HepG2 (cell line): ENCODE measurements around the gene DNAJB2. TPM values are rescaled to one million over a fixed set of nuclear protein-coding genes. Genes with fewer than 3 reads are reported as not detected.
"Not testable (repeated sequence)": the region's sequence is repeated elsewhere in the genome, so short reads cannot be mapped to it uniquely, and the experiment has no call there.

Source experiments
- ATAC-seq: fragments of 200-7000 bp; cut with Tn5 transposase; 3 replicates; pipeline ENCODE4 v1.9.1; 2020; ENCODE audit warnings: mild to moderate bottlenecking, moderate library complexity
- BruUV-seq: library from RNA; stranded (reverse); fragments of 400-500 nt; replicated peaks from 2 replicates; lab custom pipeline; 2021; lab: Mats Ljungman, UMichigan
- CTCF ChIA-PET: fragments of 300-600 bp; formaldehyde crosslinking; extraction: SDS; loops from one replicate; lab custom pipeline; 2021; ENCODE audit warnings: low total read pairs, inconsistent platforms, low intra/inter-chr PET ratio; lab: Yijun Ruan, JAX
- POLR2A ChIA-PET: fragments of 350-600 bp; sonication (Branson Sonifier 250); formaldehyde crosslinking; loops from one replicate; lab custom pipeline; 2020; ENCODE audit warnings: antibody characterized with exemption, inconsistent platforms; lab: Yijun Ruan, JAX
- DNase-seq: peaks from one replicate; pipeline ENCODE4 v3.0.0-alpha.2; 2015; ENCODE audit warnings: low spot score
- FAIRE-seq: peaks from 3 replicates; lab custom pipeline; 2011; peaks lifted over from hg19 to GRCh38; lab: Jason Lieb, UNC
- H2AFZ ChIP-seq: one replicate; pipeline ENCODE4 v1.6.1; 2011; ENCODE audit warnings: low read length, inconsistent platforms
- H3K27ac ChIP-seq: fragments of 300-600 bp; 3 replicates; pipeline ENCODE4 v1.8.0; 2011; ENCODE audit warnings: mixed run types, mild to moderate bottlenecking, mixed read lengths, low read length, inconsistent platforms; ENCODE audit not compliant: insufficient read depth; ENCODE audit errors: extremely low read length
- H3K27me3 ChIP-seq, 2 experiments: fragments of 200-600 bp in 1 of 2; 2 replicates in 1 of 2; 3 replicates in 1 of 2; pipeline versions ENCODE4 v1.6.0 to v1.8.0; 2011; ENCODE audit warnings: low read length in 2 of 2, mild to moderate bottlenecking in 2 of 2, moderate library complexity in 2 of 2, inconsistent platforms in 1 of 2; ENCODE audit not compliant: insufficient read depth in 2 of 2, control insufficient read depth in 1 of 2
- H3K36me3 ChIP-seq, 2 experiments: fragments of 200-600 bp in 1 of 2; replicated peaks in 1 of 2; 2 replicates in 1 of 2; 3 replicates in 1 of 2; pipeline versions ENCODE4 v1.5.1 to v1.8.0; 2011; ENCODE audit warnings: low read length in 2 of 2, inconsistent platforms in 1 of 2; ENCODE audit not compliant: insufficient read depth in 2 of 2, control insufficient read depth in 1 of 2
- H3K4me1 ChIP-seq: 2 replicates; pipeline ENCODE4 v1.5.1; 2012; ENCODE audit warnings: low read length, inconsistent platforms; ENCODE audit not compliant: insufficient read depth
- H3K4me2 ChIP-seq: 2 replicates; pipeline ENCODE4 v1.6.0; 2011; ENCODE audit warnings: low read depth, low read length, inconsistent platforms
- H3K4me3 ChIP-seq, 3 experiments: fragments of 200-600 bp in 1 of 3; sonication (generic), shearing (Covaris generic) in 1 of 3; replicated peaks in 1 of 3; 2 replicates each; pipeline ENCODE4 v1.5.1; 2011 to 2016; ENCODE audit warnings: low read length in 3 of 3, inconsistent platforms in 2 of 3, low read depth in 2 of 3, mild to moderate bottlenecking in 2 of 3, control low read depth in 1 of 3, mixed read lengths in 1 of 3; ENCODE audit not compliant: insufficient read depth in 1 of 3
- H3K79me2 ChIP-seq: one replicate; pipeline ENCODE4 v1.6.1; 2011; ENCODE audit warnings: low read length, inconsistent platforms; ENCODE audit not compliant: insufficient read depth
- H3K9ac ChIP-seq: 2 replicates; pipeline ENCODE4 v1.6.0; 2011; ENCODE audit warnings: mild to moderate bottlenecking, low read depth, low read length, inconsistent platforms; ENCODE audit not compliant: insufficient read depth
- H3K9me3 ChIP-seq: 2 replicates; pipeline ENCODE4 v1.5.1; 2012; ENCODE audit warnings: mild to moderate bottlenecking, low read length
- H4K20me1 ChIP-seq: 2 replicates; pipeline ENCODE4 v1.6.0; 2011; ENCODE audit warnings: inconsistent platforms, mild to moderate bottlenecking, low read length, moderate library complexity; ENCODE audit not compliant: insufficient read depth
- WGBS: methylation state at CpG from one replicate; pipeline ENCODE4 v1.1.6; 2017; ENCODE audit warnings: low lambda C conversion rate; 5-methylcytosine and 5-hydroxymethylcytosine counted together
- in situ Hi-C: cut with HindIII; loops from 2 replicates; pipeline ENCODE4 v1.10.0; 2017; ENCODE audit warnings: low pct_unique_long_range_greater_than_20kb; ENCODE audit not compliant: extremely low pct_ligation_motif_present
- intact Hi-C: fragments of 100-400 bp; cut with micrococcal nuclease; formaldehyde crosslinking; loops from one replicate; pipeline ENCODE4 v1.10.0; 2022; ENCODE audit not compliant: unreplicated experiment
- polyA plus RNA-seq, 8 experiments: library from polyadenylated mRNA; depleted of rRNA in 3 of 8; stranded (reverse) in 7 of 8; unstranded in 1 of 8; fragments of >200 nt; fragmentation: Illumina TruSeq in 4 of 8; extraction: Trizol in 4 of 8; gene quantifications; 2 replicates each; pipeline versions ENCODE4 v1.2.1 to v1.2.3, GENCODE V29; 2011 to 2016; ENCODE audit warnings: low read depth in 4 of 8, missing spikeins in 1 of 8, mixed read lengths in 1 of 8; ENCODE audit not compliant: insufficient read depth in 1 of 8
- total RNA-seq, 5 experiments: library from RNA; depleted of rRNA; stranded (reverse); fragments of >200 nt; fragmentation: Illumina TruSeq; extraction: Trizol; gene quantifications; 2 replicates each; pipeline ENCODE4 v1.2.3, GENCODE V29; 2016; ENCODE audit warnings: low read depth in 1 of 5
- TF ChIP-seq, protein P1 (sequence below): sonication (generic); formaldehyde crosslinking; IDR thresholded peaks from 2 replicates; pipeline ENCODE4 v1.5.1; 2020; ENCODE audit warnings: mild to moderate bottlenecking, missing genetic modification reagents, moderate library complexity

Gene DNAJB2
- total and polyA plus RNA-seq, 2 of the 13 experiments (the other 11 are each of a cell fraction or from before 2014, with no cell fraction given): 21.3 to 31.1 TPM

GRCh38 chr2:219286436-219287115 lies 7.4 kb downstream of the DNAJB2 start (continued):
- TF ChIP-seq, protein P1, sequence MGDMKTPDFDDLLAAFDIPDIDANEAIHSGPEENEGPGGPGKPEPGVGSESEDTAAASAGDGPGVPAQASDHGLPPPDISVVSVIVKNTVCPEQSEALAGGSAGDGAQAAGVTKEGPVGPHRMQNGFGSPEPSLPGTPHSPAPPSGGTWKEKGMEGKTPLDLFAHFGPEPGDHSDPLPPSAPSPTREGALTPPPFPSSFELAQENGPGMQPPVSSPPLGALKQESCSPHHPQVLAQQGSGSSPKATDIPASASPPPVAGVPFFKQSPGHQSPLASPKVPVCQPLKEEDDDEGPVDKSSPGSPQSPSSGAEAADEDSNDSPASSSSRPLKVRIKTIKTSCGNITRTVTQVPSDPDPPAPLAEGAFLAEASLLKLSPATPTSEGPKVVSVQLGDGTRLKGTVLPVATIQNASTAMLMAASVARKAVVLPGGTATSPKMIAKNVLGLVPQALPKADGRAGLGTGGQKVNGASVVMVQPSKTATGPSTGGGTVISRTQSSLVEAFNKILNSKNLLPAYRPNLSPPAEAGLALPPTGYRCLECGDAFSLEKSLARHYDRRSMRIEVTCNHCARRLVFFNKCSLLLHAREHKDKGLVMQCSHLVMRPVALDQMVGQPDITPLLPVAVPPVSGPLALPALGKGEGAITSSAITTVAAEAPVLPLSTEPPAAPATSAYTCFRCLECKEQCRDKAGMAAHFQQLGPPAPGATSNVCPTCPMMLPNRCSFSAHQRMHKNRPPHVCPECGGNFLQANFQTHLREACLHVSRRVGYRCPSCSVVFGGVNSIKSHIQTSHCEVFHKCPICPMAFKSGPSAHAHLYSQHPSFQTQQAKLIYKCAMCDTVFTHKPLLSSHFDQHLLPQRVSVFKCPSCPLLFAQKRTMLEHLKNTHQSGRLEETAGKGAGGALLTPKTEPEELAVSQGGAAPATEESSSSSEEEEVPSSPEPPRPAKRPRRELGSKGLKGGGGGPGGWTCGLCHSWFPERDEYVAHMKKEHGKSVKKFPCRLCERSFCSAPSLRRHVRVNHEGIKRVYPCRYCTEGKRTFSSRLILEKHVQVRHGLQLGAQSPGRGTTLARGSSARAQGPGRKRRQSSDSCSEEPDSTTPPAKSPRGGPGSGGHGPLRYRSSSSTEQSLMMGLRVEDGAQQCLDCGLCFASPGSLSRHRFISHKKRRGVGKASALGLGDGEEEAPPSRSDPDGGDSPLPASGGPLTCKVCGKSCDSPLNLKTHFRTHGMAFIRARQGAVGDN (CRISPR knock-in tag): peak; percentile 42; the same call in 1 of the 2 replicates

DNA sequence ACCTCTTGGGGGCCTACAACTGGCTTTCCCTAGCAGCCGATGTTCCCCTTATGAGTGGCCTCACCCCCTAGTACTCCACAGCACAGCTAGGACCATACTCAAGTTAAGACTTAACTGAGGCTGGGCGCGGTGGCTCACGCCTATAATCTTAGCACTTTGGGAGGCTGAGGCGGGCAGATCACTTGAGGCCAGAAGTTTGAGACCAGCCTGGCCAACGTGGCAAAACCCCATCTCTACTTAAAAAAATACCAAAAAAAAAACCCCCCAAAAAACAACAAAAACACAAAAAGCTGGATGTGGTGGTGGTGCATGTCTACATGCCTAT lies 7.9 kb downstream of the DNAJB2 start:
- peaks cover 0 to 20% of the 10 kb centered on the region in 2 experiments; a peak in 4 of 5 replicates for H3K27me3 ChIP-seq
- BruUV-seq, H3K4me3 ChIP-seq, H3K36me3 ChIP-seq, intact Hi-C loops, in situ Hi-C loops, DNase-seq, H3K9me3 ChIP-seq, H3K4me2 ChIP-seq, H3K9ac ChIP-seq, ATAC-seq, FAIRE-seq, H2AFZ ChIP-seq, H3K27ac ChIP-seq, H4K20me1 ChIP-seq, CTCF ChIA-PET, H3K79me2 ChIP-seq: not testable (repeated sequence)
- POLR2A ChIA-PET: interaction anchor here (0.9 to 3.0 kb wide), 9 partner anchors 8 to 195 kb away, joined by 3 to 14 read pairs (median 5); partner anchors contain the start of genes CNPPD1, DNAJB2, GLB1L and STK16
- peaks cover 11% of the 10 kb centered on the region; the same call in 1 of the 2 replicates for H3K4me1 ChIP-seq
- 84% methylated on average over 6 of the region's 6 CpGs for WGBS
